Endothelial cell of umbilical vein (primary cell): ENCODE data around the gene NOL12.

ENCODE experiments used
- EZH2 ChIP-seq: IDR thresholded peaks from 2 replicates; pipeline ENCODE4 v1.6.1; 2012; ENCODE audit warnings: borderline replicate concordance, low read depth, mild to moderate bottlenecking, moderate library complexity, low read length, inconsistent platforms; ENCODE audit not compliant: severe bottlenecking
- MYC ChIP-seq: IDR thresholded peaks from one replicate; pipeline ENCODE4 v1.6.1; 2011; ENCODE audit warnings: mild to moderate bottlenecking, low read depth, low read length
- POLR2A ChIP-seq: IDR thresholded peaks from 2 replicates; pipeline ENCODE4 v1.6.1; 2012; ENCODE audit warnings: low read depth, mild to moderate bottlenecking, control low read depth, low read length
- POLR2AphosphoS5 ChIP-seq: IDR thresholded peaks from 2 replicates; pipeline ENCODE4 v1.6.1; 2012; ENCODE audit warnings: low read depth, mild to moderate bottlenecking, control low read depth, low read length, moderate library complexity; ENCODE audit not compliant: insufficient read depth
- TF ChIP-seq, protein P1 (sequence below), 2 donors: IDR thresholded peaks; 1 replicate in 1 of 2; 2 replicates in 1 of 2; pipeline ENCODE4 v1.5.1; 2011; ENCODE audit warnings: low read length in 2 of 2, mild to moderate bottlenecking in 2 of 2, moderate library complexity in 2 of 2, control low read depth in 1 of 2, inconsistent platforms in 1 of 2, low read depth in 1 of 2; ENCODE audit not compliant: insufficient read depth in 1 of 2; ENCODE audit errors: extremely low read depth in 1 of 2
- TF ChIP-seq, protein P2 (sequence below): IDR thresholded peaks from 2 replicates; pipeline ENCODE4 v1.6.1; 2011; ENCODE audit not compliant: insufficient read depth, insufficient read length

DNA sequence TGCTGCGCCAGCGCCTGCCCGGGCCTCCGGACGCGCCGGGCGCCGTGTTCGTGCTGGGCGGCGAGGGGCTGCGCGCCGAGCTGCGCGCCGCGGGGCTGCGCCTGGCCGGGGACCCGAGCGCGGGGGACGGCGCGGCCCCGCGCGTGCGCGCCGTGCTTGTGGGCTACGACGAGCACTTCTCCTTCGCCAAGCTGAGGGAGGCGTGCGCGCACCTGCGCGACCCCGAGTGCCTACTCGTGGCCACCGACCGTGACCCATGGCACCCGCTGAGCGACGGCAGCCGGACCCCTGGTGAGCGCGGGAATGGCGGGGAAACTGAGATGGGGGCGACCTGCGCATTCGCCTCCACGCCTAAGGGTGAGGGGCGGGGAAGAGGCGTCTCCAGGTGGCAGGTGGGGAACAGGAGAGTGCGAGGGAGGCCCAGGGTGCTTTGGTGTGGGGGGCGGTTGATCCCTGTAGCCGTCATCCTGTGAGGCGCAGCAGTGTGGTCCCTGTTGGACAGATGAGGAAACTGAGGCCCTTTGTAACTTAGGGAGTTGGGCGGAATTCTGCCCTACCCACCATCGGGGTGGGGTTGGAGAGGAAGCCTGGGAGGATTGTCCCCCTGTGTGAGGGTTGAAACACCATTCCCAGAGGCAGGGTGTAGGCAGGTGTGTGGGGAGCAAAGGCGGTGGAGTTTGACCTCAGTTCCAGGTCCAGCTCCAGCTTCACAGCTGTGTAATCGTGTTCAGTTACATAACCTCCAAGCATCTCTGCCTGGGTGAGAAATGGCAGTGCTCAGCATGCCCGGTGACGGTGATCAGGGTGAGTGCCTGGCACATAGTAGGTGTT is 26.9 kb upstream of the NOL12 start:
- TF ChIP-seq POLR2A (no peak), POLR2AphosphoS5 (no peak), EZH2 (no peak), MYC (no peak)
- TF ChIP-seq, protein P1, sequence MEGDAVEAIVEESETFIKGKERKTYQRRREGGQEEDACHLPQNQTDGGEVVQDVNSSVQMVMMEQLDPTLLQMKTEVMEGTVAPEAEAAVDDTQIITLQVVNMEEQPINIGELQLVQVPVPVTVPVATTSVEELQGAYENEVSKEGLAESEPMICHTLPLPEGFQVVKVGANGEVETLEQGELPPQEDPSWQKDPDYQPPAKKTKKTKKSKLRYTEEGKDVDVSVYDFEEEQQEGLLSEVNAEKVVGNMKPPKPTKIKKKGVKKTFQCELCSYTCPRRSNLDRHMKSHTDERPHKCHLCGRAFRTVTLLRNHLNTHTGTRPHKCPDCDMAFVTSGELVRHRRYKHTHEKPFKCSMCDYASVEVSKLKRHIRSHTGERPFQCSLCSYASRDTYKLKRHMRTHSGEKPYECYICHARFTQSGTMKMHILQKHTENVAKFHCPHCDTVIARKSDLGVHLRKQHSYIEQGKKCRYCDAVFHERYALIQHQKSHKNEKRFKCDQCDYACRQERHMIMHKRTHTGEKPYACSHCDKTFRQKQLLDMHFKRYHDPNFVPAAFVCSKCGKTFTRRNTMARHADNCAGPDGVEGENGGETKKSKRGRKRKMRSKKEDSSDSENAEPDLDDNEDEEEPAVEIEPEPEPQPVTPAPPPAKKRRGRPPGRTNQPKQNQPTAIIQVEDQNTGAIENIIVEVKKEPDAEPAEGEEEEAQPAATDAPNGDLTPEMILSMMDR (IDR thresholded peaks at IDR 0.05; ENCODE audit: extremely low read depth in 1 of 2, insufficient read depth in 1 of 2, low read depth in 1 of 2, low read length in 2 of 2): no peak
- TF ChIP-seq, protein P2, sequence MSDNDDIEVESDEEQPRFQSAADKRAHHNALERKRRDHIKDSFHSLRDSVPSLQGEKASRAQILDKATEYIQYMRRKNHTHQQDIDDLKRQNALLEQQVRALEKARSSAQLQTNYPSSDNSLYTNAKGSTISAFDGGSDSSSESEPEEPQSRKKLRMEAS: no peak
